PFSK-1 (cell line): ENCODE data around the gene ASMTL.

Source experiments
- FOXP2 ChIP-seq: optimal IDR thresholded peaks from 2 replicates; pipeline ENCODE3; 2011; ENCODE audit warnings: borderline replicate concordance, control low read depth, inconsistent platforms; ENCODE audit not compliant: insufficient read depth; ENCODE audit errors: extremely low read length, extremely low read depth
- POLR2AphosphoS5 ChIP-seq: IDR thresholded peaks from 2 replicates; pipeline ENCODE4 v1.6.1; 2012; ENCODE audit warnings: low read depth, mild to moderate bottlenecking, control low read depth, low read length, moderate library complexity
- SIN3A ChIP-seq: IDR thresholded peaks from 2 replicates; pipeline ENCODE4 v1.6.1; 2012; ENCODE audit warnings: mild to moderate bottlenecking, low read length, moderate library complexity, borderline replicate concordance; ENCODE audit not compliant: insufficient read depth
- TAF1 ChIP-seq: IDR thresholded peaks from 2 replicates; pipeline ENCODE4 v1.6.1; 2012; ENCODE audit warnings: low read length, control low read depth, borderline replicate concordance; ENCODE audit not compliant: insufficient read depth
- TF ChIP-seq, protein P1 (sequence below), 2 experiments: IDR thresholded peaks; 2 replicates each; pipeline versions ENCODE4 v1.6.1 to v1.8.0; 2011 to 2012; ENCODE audit warnings: low read depth in 2 of 2, low read length in 2 of 2, control low read depth in 1 of 2, inconsistent platforms in 1 of 2, mild to moderate bottlenecking in 1 of 2, moderate library complexity in 1 of 2; ENCODE audit not compliant: insufficient read depth in 1 of 2

Gene ASMTL

DNA sequence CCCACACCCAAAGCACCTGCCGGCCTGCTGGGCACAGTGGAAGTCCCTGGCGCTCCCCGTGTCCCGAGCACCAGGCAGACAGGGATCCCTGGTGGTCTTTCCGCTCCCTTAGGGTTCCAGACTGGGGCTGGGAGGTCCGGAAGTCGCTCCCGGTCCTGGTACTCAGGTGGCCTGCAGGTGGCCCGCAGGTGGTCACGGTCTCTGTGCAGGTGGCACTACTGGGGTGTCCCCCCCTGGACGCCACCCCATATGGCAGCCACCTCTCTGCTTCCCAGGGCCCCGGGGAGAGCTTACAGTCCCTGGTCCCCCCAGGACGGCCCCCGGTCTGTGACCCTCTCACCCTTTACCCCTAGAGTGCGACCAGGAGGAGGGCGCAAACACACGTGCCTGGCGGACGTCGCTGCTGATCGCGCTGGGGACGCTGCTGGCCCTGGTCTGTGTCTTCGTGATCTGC lies 74.4 kb downstream of the ASMTL start:
- TF ChIP-seq TAF1 (no peak), POLR2AphosphoS5 (no peak), SIN3A (no peak), FOXP2 (no peak)
- TF ChIP-seq, protein P1, sequence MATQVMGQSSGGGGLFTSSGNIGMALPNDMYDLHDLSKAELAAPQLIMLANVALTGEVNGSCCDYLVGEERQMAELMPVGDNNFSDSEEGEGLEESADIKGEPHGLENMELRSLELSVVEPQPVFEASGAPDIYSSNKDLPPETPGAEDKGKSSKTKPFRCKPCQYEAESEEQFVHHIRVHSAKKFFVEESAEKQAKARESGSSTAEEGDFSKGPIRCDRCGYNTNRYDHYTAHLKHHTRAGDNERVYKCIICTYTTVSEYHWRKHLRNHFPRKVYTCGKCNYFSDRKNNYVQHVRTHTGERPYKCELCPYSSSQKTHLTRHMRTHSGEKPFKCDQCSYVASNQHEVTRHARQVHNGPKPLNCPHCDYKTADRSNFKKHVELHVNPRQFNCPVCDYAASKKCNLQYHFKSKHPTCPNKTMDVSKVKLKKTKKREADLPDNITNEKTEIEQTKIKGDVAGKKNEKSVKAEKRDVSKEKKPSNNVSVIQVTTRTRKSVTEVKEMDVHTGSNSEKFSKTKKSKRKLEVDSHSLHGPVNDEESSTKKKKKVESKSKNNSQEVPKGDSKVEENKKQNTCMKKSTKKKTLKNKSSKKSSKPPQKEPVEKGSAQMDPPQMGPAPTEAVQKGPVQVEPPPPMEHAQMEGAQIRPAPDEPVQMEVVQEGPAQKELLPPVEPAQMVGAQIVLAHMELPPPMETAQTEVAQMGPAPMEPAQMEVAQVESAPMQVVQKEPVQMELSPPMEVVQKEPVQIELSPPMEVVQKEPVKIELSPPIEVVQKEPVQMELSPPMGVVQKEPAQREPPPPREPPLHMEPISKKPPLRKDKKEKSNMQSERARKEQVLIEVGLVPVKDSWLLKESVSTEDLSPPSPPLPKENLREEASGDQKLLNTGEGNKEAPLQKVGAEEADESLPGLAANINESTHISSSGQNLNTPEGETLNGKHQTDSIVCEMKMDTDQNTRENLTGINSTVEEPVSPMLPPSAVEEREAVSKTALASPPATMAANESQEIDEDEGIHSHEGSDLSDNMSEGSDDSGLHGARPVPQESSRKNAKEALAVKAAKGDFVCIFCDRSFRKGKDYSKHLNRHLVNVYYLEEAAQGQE (IDR thresholded peaks at IDR 0.05; ENCODE audit: insufficient read depth in 1 of 2, low read depth in 2 of 2, low read length in 2 of 2), result no peak

DNA sequence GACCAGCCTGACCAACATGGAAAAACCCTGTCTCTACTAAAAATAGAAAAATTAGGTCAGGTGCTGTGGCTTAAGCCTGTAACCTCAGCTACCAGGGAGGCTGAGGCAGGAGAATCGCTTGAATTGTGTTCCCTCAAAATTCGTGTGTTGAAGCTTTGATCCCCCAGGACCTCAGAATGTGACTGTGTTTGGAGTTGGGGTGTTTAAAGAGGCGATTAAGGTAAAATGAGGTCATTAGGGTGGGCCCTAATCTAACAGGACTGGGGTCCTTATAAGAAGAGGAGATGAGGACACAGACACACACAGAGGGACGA lies 84.4 kb downstream of the ASMTL start:
- TF ChIP-seq TAF1, result no peak
- no peak for TF ChIP-seq FOXP2
- TF ChIP-seq, protein P1 (IDR thresholded peaks at IDR 0.05; ENCODE audit: insufficient read depth in 1 of 2, low read depth in 2 of 2, low read length in 2 of 2), result no peak
- TF ChIP-seq POLR2AphosphoS5, result no peak
- no peak for TF ChIP-seq SIN3A

DNA sequence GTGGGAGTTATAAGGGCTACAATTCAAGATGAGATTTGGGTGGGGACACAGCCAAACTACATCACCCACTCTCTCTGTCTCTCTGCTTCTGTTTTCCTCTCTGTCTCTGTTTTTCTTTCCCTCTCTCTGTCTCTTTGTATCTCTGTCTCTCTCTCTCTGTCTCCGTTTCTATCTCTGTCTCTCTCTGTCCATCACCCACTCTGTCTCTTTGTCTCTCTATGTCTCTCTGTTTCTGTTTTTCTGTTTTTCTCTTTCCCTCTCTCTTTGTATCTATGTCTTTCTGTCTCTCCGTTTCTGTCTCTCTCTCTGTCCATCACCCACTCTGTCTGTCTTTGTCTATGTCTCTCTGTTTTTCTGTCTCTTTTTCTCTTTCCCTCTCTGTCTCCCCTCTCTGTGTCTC lies 90.8 kb downstream of the ASMTL start:
- TF ChIP-seq, protein P1 (IDR thresholded peaks at IDR 0.05; ENCODE audit: insufficient read depth in 1 of 2, low read depth in 2 of 2, low read length in 2 of 2), result no peak
- no peak for TF ChIP-seq SIN3A
- no peak for TF ChIP-seq POLR2AphosphoS5
- no peak for TF ChIP-seq FOXP2
- no peak for TF ChIP-seq TAF1

DNA sequence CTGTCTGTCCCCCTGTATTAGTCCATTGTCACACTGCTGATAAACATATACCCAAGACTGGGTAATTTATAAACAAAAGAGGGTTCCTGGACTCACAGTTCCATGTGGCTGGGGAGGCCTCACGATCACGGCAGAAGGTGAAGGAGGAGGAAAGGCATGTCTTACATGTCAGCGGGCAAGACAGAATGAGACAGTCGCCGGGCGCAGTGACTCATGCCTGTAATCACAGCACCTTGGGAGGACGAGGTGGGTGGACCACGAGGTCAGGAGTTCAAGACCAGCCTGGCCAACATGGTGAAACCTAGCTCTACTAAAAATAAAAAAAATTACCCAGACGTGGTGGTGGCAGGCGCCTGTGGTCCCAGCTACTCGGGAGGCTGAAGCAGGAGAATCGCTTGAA lies 91.4 kb downstream of the ASMTL start:
- TF ChIP-seq FOXP2 (no peak), SIN3A (no peak), TAF1 (no peak), POLR2AphosphoS5 (no peak)
- TF ChIP-seq, protein P1 (IDR thresholded peaks at IDR 0.05; ENCODE audit: insufficient read depth in 1 of 2, low read depth in 2 of 2, low read length in 2 of 2), result no peak

DNA sequence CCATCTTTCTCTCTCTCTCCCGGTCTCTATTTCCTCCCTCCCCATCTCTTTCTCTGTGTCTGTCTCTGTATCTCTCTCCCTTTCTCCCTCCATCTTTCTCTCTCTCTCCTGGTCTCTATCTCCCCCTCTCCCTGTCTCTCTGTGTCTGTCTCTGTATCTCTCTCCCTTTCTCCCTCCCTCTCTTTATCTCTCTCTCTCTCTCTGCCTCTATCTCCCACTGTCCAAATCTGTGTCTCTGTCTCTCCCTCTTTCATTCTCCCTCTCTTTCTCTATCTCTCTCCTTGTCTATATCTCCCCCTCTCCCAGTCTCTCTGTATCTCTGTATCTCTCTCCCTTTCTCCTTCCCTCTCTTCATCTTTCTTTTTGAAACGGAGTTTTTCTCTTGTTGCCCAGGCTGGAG lies 92.5 kb downstream of the ASMTL start:
- TF ChIP-seq SIN3A (no peak), FOXP2 (no peak), TAF1 (no peak), POLR2AphosphoS5 (no peak)
- TF ChIP-seq, protein P1 (IDR thresholded peaks at IDR 0.05; ENCODE audit: insufficient read depth in 1 of 2, low read depth in 2 of 2, low read length in 2 of 2), result no peak
